Right cardiac atrium (tissue), 5 donors: ENCODE data around the gene RACGAP1. TPM values are rescaled to one million over a fixed set of nuclear protein-coding genes. Genes with fewer than 3 reads are reported as not detected.

Experiments
- ATAC-seq, 2 donors: fragments of 200-7000 bp; cut with Tn5 transposase; one replicate each; pipeline versions ENCODE4 v1.8.0 to v1.9.1; 2020; ENCODE audit warnings: moderate library complexity in 2 of 2, mild to moderate bottlenecking in 1 of 2
- DNase-seq, 3 donors: peaks; one replicate each; pipeline ENCODE4 v3.0.0-alpha.2; 2020
- H3K27ac ChIP-seq: one replicate; pipeline ENCODE4 v1.5.1; 2013; ENCODE audit warnings: mild to moderate bottlenecking, low read length, control low read depth, moderate library complexity
- H3K27me3 ChIP-seq: one replicate; pipeline ENCODE4 v1.6.1; 2013; ENCODE audit not compliant: control insufficient read depth, insufficient read depth
- H3K4me1 ChIP-seq: one replicate; pipeline ENCODE4 v1.6.1; 2013; ENCODE audit warnings: low read length; ENCODE audit not compliant: control insufficient read depth, insufficient read depth
- H3K4me3 ChIP-seq: one replicate; pipeline ENCODE4 v1.5.1; 2013; ENCODE audit warnings: low read length, control low read depth
- H3K9me3 ChIP-seq: one replicate; pipeline ENCODE4 v1.6.1; 2013; ENCODE audit warnings: low read length; ENCODE audit not compliant: control insufficient read depth
- WGBS: extraction: QIAGEN DNeasy Blood & Tissue Kit; methylation state at CpG from one replicate; pipeline ENCODE4 v1.1.7; 2013; 5-methylcytosine and 5-hydroxymethylcytosine counted together
- intact Hi-C, 4 donors: fragments of 100-400 bp; cut with DNase I; formaldehyde crosslinking; loops; one replicate each; pipeline versions ENCODE4 v1.11.0 to v1.14.0; 2022 to 2023
- polyA plus RNA-seq: library from polyadenylated mRNA; stranded (reverse); fragments of 200-250 nt; gene quantifications from one replicate; pipeline ENCODE4 v1.2.3, GENCODE V29; 2013
- total RNA-seq, 4 donors: library from RNA; stranded (reverse); fragmentation: NEBNext Ultra II Directional; extraction: Animal tissue kit (Norgen Biotek cat#: 25700); gene quantifications; one replicate each; pipeline ENCODE4 v1.2.1, GENCODE V29; 2021
- donor health status: healthy with polysubstance abuse.
- donor health status: DM: no; HTN: yes; CAD: no.
- donor health status: DM: no; HTN: no; CAD: no.
- donor health status: DM: no; HTN: yes; CAD: no; lungs with severe emphysema.
- donor health status: DM: yes; HTN: yes; CAD: no.

Gene RACGAP1
- total and polyA plus RNA-seq, 5 donors = 1.5 to 8.2 (median 5.0) TPM

DNA sequence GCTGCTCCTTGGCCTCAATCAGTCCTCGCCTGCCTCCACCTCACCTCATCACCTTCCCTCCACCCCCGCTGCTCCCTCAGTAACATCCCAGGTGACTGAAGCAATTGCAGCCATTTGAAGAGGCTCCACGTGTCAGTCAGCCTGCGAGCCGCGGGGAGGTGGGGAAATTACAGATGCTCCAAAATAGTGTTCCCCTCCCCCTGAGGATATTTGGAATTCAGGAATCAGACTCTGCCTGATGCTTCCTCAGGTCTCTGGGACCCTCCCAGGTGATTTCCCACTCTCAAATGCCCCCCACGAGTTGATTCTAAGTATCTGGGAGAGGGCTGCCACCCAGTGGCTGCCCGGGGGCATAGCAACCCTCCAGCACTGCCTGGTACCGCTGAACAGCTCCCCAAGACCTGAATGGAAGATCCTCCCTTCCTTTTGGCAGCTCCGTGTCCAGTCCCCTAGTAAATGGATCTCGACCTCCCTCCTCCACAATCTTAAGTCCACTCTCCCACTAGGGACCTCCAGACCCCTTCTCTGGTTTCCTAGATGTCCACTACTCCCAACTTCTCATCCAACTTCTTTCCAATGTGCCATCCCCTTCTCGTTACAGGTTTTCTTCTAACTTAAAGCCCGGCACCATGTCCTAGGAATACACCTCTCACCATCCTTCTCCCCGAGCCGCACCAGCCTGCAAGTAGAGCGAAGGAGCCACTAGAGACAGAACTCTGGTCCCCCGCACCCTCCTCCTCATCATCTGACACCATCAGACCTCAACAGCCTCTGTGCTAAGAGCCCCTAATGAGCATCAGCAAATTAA, 30.7 kb upstream of the RACGAP1 start:
- no peaks in the 10 kb centered on the region for H3K27me3 ChIP-seq
- H3K4me3 ChIP-seq = no peak overlapping the region
- 13% methylated on average over 17 of the region's 17 CpGs for WGBS
- H3K4me1 ChIP-seq = no peaks in the 10 kb centered on the region
- no peak overlapping the region for H3K27ac ChIP-seq
- no peaks in the 10 kb centered on the region for H3K9me3 ChIP-seq
- peak; percentile 30 to 54 for ATAC-seq
- peak in 1 of 3 donors; percentile 74 for DNase-seq
- intact Hi-C loops = loop anchor here (2.0 to 10.0 kb wide), 5 partner anchors 87 to 281 kb away; no protein-coding TSS in a partner anchor

DNA sequence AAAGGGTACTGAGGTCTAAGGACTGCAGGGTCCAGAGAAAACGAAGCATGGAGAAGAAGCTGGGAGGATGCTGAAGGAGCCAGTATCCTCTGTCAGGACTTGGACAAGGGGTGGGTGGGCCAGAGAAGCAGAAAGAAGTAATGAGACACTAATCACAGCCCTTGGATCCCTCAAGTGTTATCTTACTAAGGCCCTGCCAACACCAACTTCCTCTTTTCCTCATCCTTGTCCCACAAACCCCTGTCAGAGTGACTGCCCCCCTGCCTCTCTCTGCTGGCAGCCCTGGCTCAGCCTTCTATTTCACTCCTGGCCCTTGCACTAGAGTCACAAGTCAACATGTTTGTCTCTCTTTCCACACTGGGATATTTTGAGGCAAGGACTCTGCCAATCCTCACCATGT, 28.3 kb upstream of the RACGAP1 start:
- Histone ChIP-seq H3K27ac (no peak overlapping the region), H3K27me3 (no peaks in the 10 kb centered on the region), H3K4me1 (peaks cover 2% of the 10 kb centered on the region), H3K4me3 (no peak overlapping the region), H3K9me3 (no peaks in the 10 kb centered on the region)
- intact Hi-C loops = loop anchor here in 3 of 4 donors (5.0 to 10.0 kb wide), 4 partner anchors 81 to 279 kb away; partner anchors contain the start of gene AQP6 (in 2 of the 3)
- DNase-seq (no peak), ATAC-seq (no peak)
- WGBS = 73% methylated on average over 1 of the region's 1 CpG

DNA sequence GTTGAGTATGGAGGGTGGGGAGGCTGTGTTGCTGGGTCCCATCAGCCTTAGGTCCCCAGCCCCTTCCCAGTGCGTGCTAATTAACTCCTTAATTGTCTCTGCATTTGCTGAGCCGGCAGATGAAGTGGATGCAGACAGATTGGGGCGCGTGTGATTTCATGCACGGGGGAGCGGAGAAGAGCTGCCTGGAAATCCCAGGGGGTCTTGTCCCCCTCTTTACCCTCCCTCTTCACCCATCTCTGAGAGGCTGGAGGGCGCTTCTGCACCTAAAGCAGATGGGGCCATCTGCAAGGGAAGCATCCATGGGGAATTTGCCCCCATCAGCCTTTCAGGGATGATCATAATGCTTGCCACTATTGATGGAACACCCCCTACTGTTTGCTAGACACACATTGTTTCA, 27.7 kb upstream of the RACGAP1 start:
- intact Hi-C loops = loop anchor here in 3 of 4 donors (5.0 to 10.0 kb wide), 4 partner anchors 81 to 278 kb away; partner anchors contain the start of gene AQP6 (in 2 of the 3)
- Histone ChIP-seq H3K9me3 (no peaks in the 10 kb centered on the region), H3K27me3 (no peaks in the 10 kb centered on the region), H3K27ac (no peak overlapping the region), H3K4me1 (peaks cover 2% of the 10 kb centered on the region), H3K4me3 (no peak overlapping the region)
- 90% methylated on average over 7 of the region's 7 CpGs for WGBS
- DNase-seq (no peak), ATAC-seq (no peak)

DNA sequence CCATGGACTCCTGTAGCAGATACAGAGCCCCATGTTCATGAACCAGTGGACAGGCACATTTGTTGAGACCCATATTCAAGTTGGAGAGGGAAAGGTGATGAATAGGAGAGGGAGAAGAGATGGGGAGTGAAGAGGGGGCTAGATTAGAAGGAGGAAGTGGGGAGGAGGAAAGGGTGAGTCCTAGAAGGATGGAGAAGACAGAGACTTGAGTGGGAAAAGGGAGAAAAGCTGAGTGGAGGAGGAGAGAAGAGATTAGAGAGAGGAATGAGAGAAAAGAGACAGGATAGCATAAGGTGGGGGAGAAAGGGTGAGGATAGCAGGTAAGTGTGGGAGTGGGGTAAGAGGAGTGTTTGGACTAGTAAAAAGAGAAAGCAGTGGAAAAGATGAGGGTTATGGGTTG, 27.2 kb upstream of the RACGAP1 start:
- DNase-seq = no peak
- no peak overlapping the region for H3K27ac ChIP-seq
- H3K27me3 ChIP-seq = no peaks in the 10 kb centered on the region
- no peak for ATAC-seq
- H3K4me3 ChIP-seq = no peak overlapping the region
- no peaks in the 10 kb centered on the region for H3K9me3 ChIP-seq
- intact Hi-C loops = loop anchor here in 3 of 4 donors (5.0 to 10.0 kb wide), 4 partner anchors 80 to 278 kb away; partner anchors contain the start of gene AQP6 (in 2 of the 3)
- H3K4me1 ChIP-seq = peaks cover 2% of the 10 kb centered on the region

DNA sequence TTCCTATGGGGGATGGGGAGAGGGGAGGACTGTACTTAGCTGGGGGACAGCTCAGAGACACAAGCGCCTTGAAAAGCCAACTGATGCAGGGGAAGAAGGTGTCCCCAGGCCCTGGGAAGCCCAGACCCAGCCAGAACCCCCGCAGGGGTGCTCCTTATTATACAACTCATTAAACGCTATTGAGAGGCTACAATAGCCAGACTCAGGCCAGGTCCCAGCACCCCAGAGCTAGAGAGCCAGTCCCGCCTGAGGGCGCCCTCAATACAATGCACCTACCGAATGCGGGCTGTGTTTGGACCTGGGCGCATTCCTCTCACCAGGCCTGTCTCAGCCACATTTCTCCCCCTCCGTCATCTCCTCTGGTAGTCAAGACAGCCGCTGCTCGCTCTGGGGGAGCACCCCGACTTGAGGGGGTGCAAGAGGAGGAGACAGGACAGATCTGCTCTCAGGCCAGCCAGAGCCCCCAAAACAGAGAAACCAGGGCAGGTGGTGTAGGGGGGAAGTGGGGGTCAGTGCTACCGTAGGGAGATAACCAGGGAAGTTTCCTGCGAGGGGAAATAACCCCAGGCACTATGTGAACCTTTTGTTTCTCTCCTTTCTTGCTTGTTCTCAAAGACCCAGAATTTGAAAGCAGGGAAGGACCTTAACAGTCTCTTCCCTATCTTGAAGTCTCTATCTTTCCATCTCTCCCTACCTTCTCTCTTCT, 26.0 kb upstream of the RACGAP1 start:
- 62% methylated on average over 14 of the region's 14 CpGs for WGBS
- Histone ChIP-seq H3K27ac (no peak overlapping the region), H3K4me1 (peaks cover 2% of the 10 kb centered on the region), H3K9me3 (no peaks in the 10 kb centered on the region), H3K4me3 (no peak overlapping the region), H3K27me3 (no peaks in the 10 kb centered on the region)
- DNase-seq (no peak), ATAC-seq (peak; percentile 4 to 7)
- intact Hi-C loops = loop anchor here in 3 of 4 donors (5.0 to 10.0 kb wide), 4 partner anchors 79 to 276 kb away; partner anchors contain the start of gene AQP6 (in 2 of the 3)

DNA sequence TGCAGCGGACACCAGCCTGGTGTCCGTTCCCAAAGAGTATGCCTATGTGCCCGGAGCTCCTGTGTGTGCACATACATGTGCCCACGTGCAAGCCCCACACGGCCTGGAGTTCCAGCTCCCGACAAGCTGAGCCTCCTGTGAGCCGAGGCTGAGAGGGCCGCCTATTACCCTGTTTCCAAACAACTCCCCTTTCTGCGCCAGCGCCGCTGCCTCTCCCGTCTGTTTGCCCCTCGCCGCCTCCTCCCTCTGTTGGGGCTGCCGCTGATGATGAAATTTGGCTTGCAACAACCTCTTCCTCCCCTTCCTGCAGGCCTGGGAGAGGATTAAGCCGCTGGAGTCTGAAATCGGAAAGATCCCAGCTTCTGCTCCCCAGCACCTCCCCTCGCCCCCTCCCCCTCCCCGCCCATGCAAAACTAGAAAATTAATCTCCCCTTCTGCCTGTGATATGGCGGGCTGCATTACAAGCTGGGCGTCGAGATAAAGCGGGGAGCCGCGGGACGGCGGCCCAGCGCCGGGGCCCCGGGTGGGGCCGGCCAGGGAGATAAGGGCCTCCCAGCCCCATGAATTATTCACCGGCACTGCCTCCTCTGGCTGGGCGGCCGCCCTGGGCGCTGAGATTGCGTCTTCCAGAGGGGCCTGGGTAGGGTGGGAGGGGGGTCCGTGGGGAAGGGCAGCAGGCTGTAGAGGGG, 25.3 kb upstream of the RACGAP1 start:
- DNase-seq = peak; percentile 86 to 94 (median 93)
- intact Hi-C loops = loop anchor here in 3 of 4 donors (5.0 to 10.0 kb wide), 4 partner anchors 78 to 276 kb away; partner anchors contain the start of gene AQP6 (in 2 of the 3)
- Histone ChIP-seq H3K27ac (no peak overlapping the region), H3K4me3 (peak overlapping the region; percentile 34), H3K9me3 (no peaks in the 10 kb centered on the region), H3K27me3 (no peaks in the 10 kb centered on the region), H3K4me1 (peaks cover 2% of the 10 kb centered on the region)
- ATAC-seq = peak; percentile 94
- WGBS = 4% methylated on average over 37 of the region's 37 CpGs

DNA sequence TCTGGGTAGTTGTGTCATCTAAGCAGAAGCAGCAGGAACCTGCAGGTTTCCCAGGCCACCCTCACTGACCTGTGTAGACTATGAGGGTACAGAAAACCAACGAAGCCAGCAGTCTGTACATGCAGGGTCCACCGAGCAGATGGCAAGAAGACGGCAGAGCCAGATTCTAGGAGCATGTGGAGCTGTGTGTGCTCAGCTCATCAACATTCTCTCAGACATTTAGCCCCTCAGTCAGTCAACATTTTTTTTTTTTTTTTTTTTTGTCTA, 24.8 kb upstream of the RACGAP1 start:
- 64% methylated on average over 3 of the region's 3 CpGs for WGBS
- Histone ChIP-seq H3K27ac (no peak overlapping the region), H3K4me3 (peak overlapping the region; percentile 34), H3K9me3 (no peaks in the 10 kb centered on the region), H3K27me3 (no peaks in the 10 kb centered on the region), H3K4me1 (peaks cover 2% of the 10 kb centered on the region)
- DNase-seq (no peak), ATAC-seq (peak in 1 of 2 donors; percentile 2)
- intact Hi-C loops = loop anchor here in 3 of 4 donors (5.0 to 10.0 kb wide), 4 partner anchors 78 to 275 kb away; partner anchors contain the start of gene AQP6 (in 2 of the 3)

DNA sequence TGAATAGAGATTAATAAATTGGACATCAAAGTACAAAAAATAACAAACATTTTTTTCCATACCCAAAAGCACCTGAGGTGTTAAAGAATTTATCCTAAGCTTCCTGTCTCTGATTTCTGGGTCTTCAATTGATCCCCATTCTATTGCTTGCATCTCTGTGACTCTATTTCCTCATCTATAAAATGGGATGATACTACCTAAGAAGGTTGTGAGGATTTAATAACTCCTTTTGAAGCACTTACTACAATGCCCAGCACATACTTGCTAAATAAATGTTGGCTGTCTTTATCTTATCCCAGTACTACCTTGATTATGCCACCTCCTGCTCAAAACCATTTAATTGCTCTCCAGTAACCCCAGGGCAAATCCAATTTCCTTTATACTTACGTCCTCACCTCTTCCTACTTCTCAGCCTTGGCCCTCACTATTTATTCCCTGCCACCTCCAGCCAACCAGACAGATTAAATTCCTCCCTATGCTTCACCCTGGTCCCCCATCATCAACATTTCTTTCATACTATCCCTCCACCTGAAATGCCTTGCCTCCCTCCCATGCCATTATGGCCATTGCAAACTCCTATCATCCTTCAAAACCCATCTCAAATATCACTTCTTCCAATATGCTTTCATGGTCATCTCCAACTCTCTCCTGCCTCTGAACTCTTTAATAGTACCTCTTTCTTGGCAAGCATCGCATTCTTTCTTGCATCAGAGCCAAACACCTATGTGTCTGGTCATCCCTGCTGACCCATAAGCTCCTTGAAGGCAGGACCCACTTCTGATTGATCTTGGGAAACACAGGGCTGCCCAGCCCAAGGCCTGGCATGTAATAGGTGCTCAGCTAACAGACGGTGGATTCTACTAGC, 24.2 kb upstream of the RACGAP1 start:
- DNase-seq = no peak
- H3K27me3 ChIP-seq = no peaks in the 10 kb centered on the region
- no peak overlapping the region for H3K27ac ChIP-seq
- peaks cover 2% of the 10 kb centered on the region for H3K4me1 ChIP-seq
- ATAC-seq = no peak
- intact Hi-C loops = loop anchor here in 3 of 4 donors (5.0 to 10.0 kb wide), 4 partner anchors 77 to 275 kb away; partner anchors contain the start of gene AQP6 (in 2 of the 3)
- H3K9me3 ChIP-seq = no peaks in the 10 kb centered on the region
- H3K4me3 ChIP-seq = no peak overlapping the region
- 89% methylated on average over 3 of the region's 3 CpGs for WGBS

DNA sequence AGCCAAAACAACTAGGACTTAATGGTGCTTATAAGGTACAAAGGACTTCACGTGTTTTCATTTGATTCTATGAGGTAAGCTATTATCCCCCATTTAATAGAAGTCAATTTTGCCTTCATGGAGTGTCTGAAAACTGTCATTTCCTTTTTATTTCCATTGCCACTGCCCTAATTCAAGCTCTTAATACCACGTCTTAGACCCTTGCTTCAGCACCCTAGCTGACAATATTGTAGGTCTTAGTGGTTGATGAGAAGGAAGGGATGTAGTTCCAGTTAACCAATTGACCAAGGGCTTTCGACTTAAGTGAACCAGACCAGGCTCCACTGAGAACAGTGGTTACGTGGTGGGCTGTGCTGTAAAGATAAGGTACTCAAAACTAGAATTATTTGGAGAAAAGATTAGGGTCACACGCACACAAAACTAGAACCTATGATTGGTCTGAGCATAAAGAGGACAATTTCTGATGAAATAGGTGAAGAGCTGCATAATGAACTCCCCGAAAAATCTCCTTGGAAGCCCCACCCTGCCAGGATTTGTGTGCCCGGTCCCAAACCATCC, 22.5 kb upstream of the RACGAP1 start:
- ATAC-seq = no peak
- Histone ChIP-seq H3K9me3 (no peaks in the 10 kb centered on the region), H3K27ac (no peak overlapping the region), H3K4me1 (peaks cover 2% of the 10 kb centered on the region), H3K27me3 (no peaks in the 10 kb centered on the region), H3K4me3 (no peak overlapping the region)
- no peak for DNase-seq
- intact Hi-C loops = no loop called here
- 91% methylated on average over 7 of the region's 7 CpGs for WGBS

DNA sequence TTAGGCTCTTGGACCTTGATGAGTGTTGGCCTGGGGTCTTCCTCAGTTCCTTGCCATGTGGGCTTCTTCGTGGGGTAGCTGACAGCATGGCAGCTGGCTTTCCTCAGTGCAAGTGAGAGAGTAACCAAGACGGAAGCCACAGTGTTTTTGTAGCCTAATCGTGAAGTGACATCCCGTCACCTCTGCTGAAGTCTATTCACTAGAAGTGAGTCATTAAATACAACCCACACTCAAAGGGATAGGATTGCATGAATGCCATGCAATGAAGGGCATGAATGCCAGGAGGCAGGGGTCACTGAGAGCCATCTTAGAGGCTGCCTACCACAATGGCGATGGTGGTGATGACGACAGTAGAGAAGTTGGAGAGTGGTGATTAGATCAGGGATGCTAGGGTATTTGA, 18.6 kb upstream of the RACGAP1 start:
- 74% methylated on average over 6 of the region's 6 CpGs for WGBS
- intact Hi-C loops = no loop called here

More for the DNA sequence above, 18.6 kb upstream of the RACGAP1 start:
- Histone ChIP-seq H3K9me3 (no peaks in the 10 kb centered on the region), H3K27me3 (no peaks in the 10 kb centered on the region), H3K27ac (no peak overlapping the region), H3K4me1 (no peaks in the 10 kb centered on the region), H3K4me3 (no peak overlapping the region)
- DNase-seq = no peak
- ATAC-seq = no peak
